ENCODE data around the gene PCSK5.

GRCh38 chr9:76378367-76379073, 488.0 kb downstream of the PCSK5 start:
- TF ChIP-seq EZH2 (IDR thresholded peaks at IDR 0.05; ENCODE audit: borderline replicate concordance, low read depth, low read length, severe bottlenecking) = no peak
- no peak for TF ChIP-seq CTCF (IDR thresholded peaks at IDR 0.05; ENCODE audit: borderline replicate concordance, extremely low read depth, low read length, poor library complexity, severe bottlenecking)

All from DND-41 (cell line).